Dermis blood vessel endothelial cell (primary cell): ENCODE measurements around the gene PEX14. TPM values are rescaled to one million over a fixed set of nuclear protein-coding genes. Genes with fewer than 3 reads are reported as not detected.
"Not testable (repeated sequence)": the region's sequence is repeated elsewhere in the genome, so short reads cannot be mapped to it uniquely, and the experiment has no call there.

Source experiments
- DNase-seq: peaks from one replicate; pipeline ENCODE4 v3.0.0; 2010
- total RNA-seq: library from RNA; depleted of rRNA; stranded (reverse); fragments of >200 nt; gene quantifications from 2 replicates; pipeline ENCODE4 v1.2.3, GENCODE V29; 2014

Gene PEX14, protein sequence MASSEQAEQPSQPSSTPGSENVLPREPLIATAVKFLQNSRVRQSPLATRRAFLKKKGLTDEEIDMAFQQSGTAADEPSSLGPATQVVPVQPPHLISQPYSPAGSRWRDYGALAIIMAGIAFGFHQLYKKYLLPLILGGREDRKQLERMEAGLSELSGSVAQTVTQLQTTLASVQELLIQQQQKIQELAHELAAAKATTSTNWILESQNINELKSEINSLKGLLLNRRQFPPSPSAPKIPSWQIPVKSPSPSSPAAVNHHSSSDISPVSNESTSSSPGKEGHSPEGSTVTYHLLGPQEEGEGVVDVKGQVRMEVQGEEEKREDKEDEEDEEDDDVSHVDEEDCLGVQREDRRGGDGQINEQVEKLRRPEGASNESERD
- 9.9 and 21.7 TPM in 2 replicates for total RNA-seq

DNA sequence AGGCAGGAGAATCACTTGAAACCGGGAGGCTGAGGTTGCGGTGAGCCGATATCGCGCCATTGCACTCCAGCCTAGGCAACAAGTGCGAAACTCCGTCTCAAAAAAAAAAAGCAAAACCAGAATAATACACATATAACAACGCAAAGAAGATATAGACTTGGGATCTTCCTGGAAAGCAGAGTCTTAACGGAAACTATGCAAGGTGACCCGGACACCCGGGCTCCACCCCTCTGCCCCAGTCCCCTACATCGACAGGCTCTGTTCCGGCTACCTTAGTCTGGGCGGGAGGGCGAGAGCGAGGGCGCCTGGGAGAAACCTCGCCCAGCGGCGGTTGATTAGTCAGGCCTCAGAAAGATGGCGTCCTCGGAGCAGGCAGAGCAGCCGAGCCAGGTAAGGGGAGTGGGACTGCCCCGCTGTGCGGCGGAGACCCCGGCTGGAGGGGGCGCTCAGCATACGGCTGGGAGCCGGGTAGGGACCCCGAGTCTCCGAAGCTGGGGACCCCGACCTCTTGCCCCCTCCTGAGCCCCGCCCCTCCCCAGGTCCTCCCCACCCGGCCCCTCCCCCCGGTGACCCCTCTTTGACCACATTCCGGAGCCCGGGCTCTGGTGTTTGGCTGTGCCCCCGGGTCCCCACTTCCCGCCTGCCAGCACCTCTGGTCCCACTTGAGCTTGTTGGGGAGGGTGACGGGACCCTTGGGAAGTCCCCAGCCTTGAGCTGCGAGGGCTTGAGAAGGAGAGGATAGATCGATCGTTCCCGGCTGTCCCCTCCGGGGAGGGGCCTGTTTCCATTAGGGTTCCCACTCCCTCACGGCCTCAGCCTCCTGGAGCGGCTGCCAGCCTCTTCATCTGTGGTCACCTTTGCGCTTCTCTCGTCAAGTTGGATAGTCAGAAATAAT lies at the start of gene PEX14:
Gene PEX14, plus strand, starts transcription at position 338 of the 895 bp plus-strand sequence. Its CDS starts 17 bp downstream, at position 355.
- peak; percentile 89 for DNase-seq

DNA sequence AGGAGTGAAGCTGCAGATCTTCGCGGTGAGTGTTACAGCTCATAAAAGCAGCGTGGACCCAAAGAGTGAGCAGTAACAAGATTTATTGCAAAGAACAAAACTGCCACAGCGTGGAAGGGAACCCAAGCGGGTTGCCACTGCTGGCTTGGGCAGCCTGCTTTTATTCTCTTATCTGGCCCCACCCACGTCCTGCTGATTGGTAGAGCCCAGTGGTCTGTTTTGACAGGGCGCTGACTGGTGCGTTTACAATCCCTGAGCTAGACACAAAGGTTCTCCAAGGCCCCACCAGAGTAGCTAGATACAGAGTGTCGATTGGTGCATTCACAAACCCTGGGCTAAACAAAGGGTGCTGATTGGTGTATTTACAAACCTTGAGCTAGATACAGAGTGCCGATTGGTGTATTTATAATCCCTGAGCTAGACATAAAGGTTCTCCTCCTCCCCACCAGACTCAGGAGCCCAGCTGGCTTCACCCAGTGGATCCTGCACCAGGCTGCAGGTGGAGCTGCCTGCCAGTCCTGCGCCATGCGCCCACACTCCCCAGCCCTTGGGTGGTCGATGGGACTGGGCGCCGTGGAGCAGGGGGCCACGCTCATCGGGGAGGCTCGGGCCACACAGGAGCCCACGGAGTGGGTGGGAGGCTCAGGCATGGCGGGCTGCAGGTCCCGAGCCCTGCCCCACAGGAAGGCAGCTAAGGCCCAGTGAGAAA lies 48.8 kb upstream of the PEX14 start:
- not testable (repeated sequence) for DNase-seq

DNA sequence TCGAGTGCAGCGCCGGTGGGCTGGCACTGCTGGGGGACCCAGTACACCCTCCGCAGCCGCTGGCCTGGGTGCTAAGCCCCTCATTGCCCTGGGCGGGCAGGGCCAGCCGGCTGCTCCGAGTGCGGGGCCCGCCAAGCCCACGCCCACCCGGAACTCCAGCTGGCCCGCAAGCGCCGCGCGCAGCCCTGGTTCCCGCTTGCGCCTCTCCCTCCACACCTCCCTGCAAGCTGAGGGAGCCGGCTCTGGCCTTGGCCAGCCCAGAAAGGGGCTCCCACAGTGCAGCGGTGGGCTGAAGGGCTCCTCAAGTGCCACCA lies 48.3 kb upstream of the PEX14 start:
- DNase-seq: not testable (repeated sequence)

DNA sequence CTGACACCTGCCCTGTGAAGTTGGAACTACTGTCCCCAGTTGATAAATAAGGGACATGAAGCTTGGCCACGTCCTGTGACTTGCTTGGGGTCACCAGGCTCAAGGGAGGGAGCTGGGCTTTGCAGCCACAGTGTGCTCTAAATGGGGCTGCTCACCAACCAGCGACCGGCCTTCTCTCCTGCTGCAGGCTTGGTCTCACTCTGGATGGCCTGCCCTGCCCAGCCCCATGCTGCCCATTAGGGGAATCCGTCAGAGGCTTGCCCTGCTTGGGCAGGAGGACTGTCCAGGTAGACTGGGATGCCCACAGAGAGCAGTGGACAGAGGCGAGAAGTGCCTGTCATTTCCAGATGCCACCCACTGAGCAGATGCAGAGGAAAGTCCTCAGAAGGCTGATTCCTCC lies 45.8 kb upstream of the PEX14 start:
- no peak for DNase-seq

DNA sequence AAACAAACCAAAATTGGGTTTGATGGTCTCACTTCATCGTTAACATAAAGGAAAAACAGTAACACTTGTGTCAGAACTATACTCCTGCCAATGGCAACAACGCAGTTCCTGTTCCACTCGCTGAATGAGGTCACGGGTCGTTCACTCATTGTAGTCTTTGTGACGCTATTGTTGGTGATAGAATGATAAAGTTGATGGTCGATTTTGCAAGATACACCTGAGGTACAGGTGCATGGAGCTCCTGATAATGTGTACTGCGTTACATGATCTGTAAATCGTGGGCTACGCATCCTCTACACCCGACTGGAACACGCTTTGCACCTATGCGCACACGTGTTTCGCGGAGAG lies 44.9 kb upstream of the PEX14 start:
- peak; percentile 83 for DNase-seq

DNA sequence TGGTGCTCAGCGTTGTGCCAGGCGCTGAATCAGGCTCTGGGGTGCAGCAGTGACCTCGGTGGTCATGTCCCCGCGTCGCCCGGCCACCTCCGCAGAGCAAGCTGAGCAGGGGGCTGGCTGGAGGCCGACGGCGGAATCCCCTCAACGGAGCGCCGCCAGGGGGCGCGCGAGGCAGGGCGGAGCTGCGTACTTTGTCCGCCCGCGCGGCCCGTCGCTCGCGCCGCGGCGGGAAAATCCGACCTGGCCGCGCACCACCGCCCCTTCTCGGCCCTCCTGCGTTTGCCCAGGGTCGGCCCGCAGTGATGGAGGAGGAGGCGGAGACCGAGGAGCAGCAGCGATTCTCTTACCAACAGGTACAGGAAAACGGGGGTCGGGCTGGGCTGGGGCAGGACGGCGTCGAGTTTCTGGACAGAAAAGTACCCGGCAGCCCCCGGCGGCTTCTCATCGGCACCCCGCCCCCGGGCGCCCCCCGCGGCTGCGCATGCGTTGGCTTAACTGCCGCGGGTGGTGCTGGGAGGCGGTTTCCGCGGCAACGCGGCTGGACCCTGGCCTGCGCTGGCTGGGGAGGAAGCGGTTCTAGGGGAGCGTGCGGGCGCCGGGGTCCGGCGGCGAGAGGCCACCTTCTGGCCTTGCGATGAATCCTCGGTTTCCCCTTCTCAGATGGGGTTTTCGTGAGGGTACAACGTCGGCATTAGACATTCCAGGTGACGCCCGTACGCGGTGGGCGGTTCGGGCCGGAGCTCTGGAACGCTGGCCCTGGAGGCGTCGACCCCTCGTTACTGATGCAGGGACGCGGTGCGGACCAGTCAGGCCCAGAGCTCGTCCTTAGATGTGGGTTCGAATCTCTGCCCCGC lies 44.3 kb upstream of the PEX14 start, which contains the start of gene CENPS:
Gene CENPS, plus strand, starts transcription at position 218 of the 854 bp plus-strand sequence. Its CDS starts 85 bp downstream, at position 303.
- peak; percentile 92 for DNase-seq

DNA sequence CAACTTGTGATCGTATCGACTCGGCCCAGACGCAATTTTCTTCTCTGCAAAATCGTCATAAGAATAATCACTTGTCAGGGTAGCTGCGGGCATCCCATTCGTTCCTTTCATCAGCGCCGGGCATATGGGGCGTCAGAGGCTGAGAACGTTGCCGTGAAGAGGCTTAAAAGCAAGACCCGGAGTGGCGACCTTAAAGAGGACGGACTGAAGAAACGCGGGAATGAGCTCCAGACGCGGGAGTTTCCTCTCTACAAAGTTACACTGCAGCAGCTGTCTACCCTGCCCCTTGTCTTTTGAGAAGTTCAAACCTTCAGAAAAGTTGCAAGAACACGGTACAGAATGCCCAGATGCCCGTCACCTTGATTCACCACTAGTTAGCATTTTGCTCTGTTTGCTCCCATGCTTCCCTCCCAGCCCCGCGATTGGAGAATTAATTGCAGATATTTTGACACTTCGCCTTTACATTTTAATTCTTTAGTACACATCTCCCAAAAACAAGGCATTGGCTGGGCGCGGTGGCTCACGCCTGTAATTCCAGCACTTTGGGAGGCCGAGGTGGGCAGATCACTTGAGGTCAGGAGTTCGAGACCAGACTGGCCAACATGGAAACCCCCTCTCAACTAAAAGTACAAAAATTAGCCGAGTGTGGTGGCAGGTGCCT lies 43.5 kb upstream of the PEX14 start:
- DNase-seq: no peak

DNA sequence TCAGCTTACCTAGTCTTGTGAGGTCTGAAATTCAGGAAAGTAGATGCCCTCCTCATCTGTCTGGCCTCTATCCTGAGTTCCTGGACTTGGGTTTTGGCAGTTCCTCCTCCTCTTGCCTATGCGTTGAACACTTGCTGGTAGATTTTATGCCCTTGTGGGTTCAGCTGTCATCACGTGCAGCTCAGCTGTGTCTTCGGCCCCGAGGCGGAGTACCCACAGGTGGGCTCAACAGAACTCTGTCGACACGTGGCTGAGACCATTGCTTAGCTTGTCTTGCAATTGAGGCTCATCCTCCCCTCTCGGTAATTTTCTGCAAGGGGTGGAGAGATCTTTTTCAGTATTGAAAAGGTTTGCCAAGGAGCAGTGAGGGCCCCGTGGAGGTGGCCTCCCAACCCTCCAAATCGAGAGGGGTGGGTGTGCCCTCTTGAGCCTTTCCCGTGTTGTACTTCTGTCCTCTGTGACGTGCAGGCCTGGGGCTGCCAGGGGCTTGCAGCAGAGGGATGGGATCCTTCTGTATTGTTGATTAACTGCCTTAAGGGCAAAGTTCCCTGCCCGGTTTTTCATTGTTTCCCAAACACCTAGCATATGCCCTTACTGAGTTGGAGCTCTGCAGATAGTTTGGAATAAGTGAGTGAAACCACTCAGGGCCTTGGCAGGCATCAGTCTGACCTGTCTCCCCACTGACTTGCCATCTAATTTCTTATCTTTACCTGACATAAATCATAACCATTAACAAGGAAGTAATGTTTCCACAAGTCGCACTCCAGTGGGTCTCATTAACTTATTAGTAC lies 41.6 kb upstream of the PEX14 start:
- DNase-seq: no peak

DNA sequence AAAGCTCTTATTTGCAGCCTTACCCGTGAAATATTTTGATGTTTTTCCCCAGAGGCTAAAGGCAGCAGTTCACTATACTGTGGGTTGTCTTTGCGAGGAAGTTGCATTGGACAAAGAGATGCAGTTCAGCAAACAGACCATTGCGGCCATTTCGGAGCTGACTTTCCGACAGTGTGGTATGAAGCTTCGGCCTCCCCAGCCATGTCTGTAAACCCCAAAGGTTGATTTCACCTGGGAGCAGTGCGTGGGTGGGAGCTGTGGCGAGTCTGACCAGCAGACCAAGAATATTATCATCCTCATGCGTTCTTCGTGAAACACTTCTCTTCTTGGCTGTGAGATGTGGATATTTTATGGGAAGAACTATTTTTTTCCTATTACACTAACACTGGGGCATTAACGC lies 41.0 kb upstream of the PEX14 start:
- no peak for DNase-seq

DNA sequence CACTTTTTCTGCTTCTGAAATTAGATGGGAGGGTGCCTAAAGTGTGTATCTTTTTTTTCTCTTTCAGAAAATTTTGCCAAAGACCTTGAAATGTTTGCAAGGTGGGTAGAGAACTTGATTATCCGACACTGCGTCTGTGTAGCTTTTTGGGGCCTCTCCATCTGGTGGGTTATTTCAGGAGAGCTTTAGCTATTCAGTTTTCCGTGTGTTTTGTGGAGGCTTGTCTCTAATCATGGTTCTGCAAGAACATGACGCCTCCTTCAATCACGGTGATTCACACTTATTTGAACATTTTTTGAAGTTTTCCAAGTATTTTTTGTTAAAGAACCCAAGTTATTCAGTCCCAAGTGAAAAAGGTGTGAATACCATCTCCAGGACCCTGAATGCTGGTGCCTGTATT lies 40.2 kb upstream of the PEX14 start:
- no peak for DNase-seq

DNA sequence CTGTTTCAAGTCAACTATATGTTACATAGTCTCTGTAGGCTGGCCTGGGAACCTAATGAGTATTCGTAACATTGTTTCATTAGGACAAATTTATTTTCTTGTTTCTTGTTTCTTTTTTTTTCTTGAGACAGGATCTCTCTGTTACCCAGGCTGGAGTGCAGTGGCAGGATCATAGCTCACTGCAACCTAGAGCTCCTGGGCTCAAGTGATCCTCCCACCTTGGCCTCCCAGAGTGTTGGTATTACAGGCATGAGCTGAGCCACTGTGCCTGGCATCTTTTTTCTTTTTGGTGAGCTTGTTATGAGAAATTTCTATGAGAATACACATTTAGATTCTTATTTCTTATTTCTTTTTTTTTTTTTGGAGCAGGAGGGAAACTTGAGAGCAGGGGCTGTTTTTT lies 37.7 kb upstream of the PEX14 start:
- DNase-seq: no peak

DNA sequence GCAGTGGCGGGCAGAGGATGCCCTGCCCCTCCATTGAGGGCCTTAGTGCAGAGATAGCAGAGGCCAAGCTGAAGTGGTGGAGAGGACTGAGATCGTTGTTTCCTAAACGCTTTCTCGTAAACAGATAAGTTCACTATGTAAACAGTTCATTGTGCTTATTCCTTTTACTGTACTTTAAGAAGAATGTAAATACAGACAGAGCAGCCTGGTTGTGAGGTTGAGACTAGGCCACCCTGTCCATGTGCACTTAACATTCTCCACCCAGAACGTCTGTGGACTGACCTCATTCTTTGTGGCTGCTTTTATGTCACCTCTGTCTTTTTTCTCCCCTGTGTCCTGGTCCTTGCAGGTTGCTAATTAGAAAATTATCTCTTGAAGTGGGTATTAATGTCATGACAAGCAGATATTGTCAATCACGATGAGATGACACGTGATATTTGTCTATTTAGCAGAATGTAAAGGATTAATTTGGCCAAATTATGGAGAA lies 36.0 kb upstream of the PEX14 start:
- DNase-seq: no peak

DNA sequence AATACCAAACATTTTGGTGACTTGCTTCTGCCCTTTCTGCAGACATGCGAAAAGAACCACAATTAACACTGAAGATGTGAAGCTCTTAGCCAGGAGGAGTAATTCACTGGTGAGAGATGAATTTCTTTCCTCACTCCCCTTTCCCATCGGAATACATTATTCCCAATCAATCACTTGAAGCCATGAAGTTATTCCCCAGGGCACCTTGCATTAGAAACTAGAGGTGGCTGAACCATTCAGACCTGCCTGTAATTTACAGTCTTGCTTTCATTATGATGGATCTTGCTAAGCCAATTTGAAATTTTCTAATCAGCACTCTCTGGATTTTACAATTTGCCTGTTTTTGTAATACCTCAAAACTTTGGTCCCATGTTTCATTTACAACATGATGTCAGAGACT lies 34.4 kb upstream of the PEX14 start:
- DNase-seq: no peak

DNA sequence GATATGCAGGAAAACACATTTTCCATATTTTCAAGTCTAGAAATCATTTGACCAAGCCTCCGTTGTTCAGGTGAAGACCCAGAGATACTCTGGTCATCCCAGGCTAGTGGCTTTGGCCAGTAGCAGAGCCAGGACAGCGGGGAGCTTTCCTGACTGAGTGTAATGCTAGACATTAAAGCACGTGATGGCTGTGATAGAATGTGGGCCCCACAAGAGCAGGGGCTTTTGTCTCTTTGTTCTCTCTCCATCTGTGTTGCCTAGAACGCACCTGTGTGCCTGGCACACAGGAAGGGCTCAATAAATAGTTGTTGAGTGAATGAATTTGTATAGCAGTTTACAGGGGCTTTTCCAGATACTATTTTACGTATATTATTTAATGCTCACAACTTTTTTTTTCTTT lies 34.0 kb upstream of the PEX14 start:
- DNase-seq: no peak

DNA sequence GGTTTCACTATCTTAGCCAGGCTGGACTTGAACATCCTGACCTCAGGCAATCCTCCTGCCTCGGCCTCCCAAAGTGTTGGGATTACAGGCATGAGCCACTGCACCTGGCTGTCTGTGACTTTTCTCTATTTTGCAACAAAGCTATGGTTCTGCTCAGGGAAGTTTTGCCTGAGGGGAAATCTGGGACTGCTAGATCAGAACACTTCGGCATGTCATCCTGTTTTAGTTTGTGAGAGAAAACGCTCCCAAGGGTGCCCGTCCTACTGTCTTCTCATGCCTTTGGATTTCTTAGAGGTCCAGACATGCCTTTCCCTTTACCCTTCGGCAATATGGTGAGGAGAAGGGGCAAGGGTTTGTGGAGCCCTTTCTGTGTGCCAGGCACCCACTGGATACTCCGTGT lies 30.5 kb upstream of the PEX14 start:
- DNase-seq: no peak

DNA sequence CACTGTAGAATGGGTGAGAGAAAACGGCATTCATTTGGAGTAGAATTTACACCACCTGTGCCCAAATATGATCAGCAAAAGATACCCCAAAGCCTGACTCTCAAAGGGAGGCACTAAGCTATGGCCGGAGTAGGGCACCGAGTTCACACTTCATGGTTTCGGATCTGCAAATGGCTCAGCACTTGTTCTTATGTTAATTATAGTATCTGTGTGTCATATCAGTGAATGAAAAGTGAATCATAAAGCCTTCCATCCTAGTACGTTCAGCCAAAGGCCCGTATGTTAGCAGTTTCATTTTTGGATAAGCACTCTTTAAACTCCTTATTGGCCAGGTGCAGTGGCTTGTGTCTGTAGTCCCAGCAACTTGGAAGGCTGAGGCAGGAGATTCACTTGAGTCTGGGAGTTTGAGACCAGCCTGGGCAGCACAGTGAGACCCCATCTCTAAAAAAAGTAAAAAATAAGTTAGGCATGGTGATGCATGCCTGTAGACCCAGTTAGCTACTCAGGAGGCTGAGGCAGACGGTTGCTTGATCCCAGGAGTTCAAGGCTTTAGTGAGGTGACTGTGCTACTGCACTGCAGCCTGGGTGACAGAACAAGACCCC lies 29.9 kb upstream of the PEX14 start:
- no peak for DNase-seq

DNA sequence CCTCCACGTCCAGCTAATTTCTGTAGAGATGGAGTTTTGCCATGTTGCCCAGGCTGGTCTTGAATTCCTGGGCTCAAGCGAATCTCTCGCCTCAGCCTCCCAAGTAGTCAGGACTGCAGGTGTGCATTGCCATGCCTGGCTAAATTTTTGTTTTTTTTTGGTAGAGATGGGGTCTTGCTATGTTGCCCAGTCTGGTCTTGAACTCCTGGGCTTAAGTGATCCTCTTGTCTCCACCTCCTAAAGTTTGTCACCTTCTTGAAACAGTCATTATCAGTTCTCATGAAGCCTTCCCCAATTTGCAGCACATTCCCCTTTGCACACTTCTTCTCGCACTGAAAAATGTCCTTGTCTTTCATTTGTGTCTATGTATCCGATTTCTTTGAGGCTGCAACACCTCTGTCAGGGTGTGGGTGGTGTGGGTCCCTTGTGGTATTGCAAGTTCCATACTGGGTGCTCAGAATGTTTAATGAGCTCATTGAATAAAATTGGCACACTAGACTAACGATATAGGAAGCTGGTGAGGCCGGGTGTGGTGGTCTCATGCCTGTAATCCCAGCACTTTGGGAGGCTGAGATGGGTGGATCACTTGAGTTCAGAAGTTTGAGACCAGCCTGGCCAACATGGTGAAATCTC lies 27.8 kb upstream of the PEX14 start:
- no peak for DNase-seq

DNA sequence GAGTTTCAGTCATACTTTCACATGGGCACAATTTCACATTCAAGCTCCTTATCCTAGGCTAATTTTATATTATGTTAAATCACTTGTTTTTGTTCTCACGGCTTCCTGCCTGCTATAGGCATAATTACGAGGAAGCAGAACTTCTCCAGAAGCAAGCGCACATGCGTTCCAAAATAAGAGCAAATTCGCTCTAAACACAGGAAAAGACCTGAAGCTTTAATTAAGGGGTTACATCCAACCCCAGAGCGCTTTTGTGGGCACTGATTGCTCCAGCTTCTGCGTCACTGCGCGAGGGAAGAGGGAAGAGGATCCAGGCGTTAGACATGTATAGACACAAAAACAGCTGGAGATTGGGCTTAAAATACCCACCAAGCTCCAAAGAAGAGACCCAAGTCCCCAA lies 25.0 kb upstream of the PEX14 start, which contains the start of gene CORT:
Gene CORT, plus strand, starts transcription at position 281 of the 400 bp plus-strand sequence. CDS start 193 bp downstream, outside the sequence.
- no peak for DNase-seq

DNA sequence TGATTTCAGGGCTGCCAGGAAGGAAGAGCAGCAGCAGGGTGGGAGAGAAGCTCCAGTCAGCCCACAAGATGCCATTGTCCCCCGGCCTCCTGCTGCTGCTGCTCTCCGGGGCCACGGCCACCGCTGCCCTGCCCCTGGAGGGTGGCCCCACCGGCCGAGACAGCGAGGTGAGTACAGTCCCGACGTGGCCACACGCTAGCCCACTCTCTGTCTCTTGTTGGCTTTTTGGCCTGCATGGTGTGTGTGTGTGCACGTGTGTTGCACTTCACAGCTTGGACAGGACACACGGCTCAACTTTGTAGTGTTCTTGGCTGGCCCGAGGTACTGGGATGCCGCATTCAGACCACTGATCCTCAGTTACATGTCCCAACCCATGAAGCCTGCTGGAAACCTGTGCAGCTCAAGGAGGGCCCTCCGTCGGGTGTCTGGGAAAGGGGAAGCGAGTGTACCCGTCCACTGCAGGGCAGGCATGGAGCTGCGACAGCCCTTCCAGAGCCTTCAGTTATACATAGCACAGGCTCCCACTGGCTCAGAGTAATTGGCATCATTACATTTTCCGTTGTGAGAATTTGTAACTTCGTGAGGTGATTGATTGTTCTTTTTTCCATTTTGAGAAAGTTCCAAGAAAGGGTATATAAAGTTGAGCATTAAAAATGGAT lies 24.5 kb upstream of the PEX14 start:
- peak; percentile 10 for DNase-seq
